Right lobe of liver (tissue), 4 donors: ENCODE data around the gene LRP5.

Experiments
- CTCF ChIP-seq, 4 donors: fragments of 200-600 bp in 3 of 4; fragments of 450-650 bp in 1 of 4; IDR thresholded peaks; one replicate each; pipeline versions ENCODE4 v1.5.1 to v1.8.0; 2016 to 2022; ENCODE audit warnings: antibody characterized with exemption in 4 of 4, mild to moderate bottlenecking in 2 of 4
- POLR2A ChIP-seq: fragments of 450-650 bp; IDR thresholded peaks from one replicate; pipeline ENCODE4 v1.6.1; 2017; ENCODE audit warnings: antibody characterized with exemption, mild to moderate bottlenecking
- donor health status: DM: no; HTN: no; CAD: no.
- donor health status: DM: no; HTN: no; CAD: no.
- donor health status: DM: no; HTN: yes; CAD: no.

GRCh38 chr11:68296344-68297051, 15.9 kb upstream of the LRP5 start:
- TF ChIP-seq CTCF (IDR thresholded peaks at IDR 0.05) (no peak), POLR2A (no peak)
